Measurements from ENCODE around the gene TMEM203. TPM values are rescaled to one million over a fixed set of nuclear protein-coding genes. Genes with fewer than 3 reads are reported as not detected.
"Not testable (repeated sequence)": the region's sequence is repeated elsewhere in the genome, so short reads cannot be mapped to it uniquely, and the experiment has no call there.

The TMEM203 gene
- total and polyA plus RNA-seq, 5 donors from 2014 or later = 20.7 to 148 (median 118) TPM

GRCh38 chr9:137243266-137243625 lies 37.8 kb upstream of the TMEM203 start:
- not testable (repeated sequence) for H3K27me3 ChIP-seq (ENCODE audit: control insufficient read depth, insufficient read depth, low read length); H3K27ac ChIP-seq (ENCODE audit: insufficient read depth, low read length, poor library complexity, severe bottlenecking); H3K36me3 Mint-ChIP-seq; H3K36me3 ChIP-seq (ENCODE audit: control insufficient read depth, insufficient read depth, low read length); H3K27me3 Mint-ChIP-seq; H3K27ac Mint-ChIP-seq; ATAC-seq (ENCODE audit: low read depth in 2 of 2); H3K4me3 ChIP-seq (ENCODE audit: low read depth, low read length); H3K9me3 ChIP-seq (ENCODE audit: control insufficient read depth in 2 of 2, low read length in 2 of 2); H3K9me3 Mint-ChIP-seq; DNase-seq
- peak overlapping the region; percentile 28 to 88 (median 64) for H3K4me3 Mint-ChIP-seq
- H3K4me1 ChIP-seq (ENCODE audit: control insufficient read depth, insufficient read depth, low read length, poor library complexity, severe bottlenecking) = peaks cover 37% of the 10 kb centered on the region
- peaks cover 0 to 34% (median 15%) of the 10 kb centered on the region in 4 donors for H3K4me1 Mint-ChIP-seq

- Histone ChIP-seq H3K27me3 (ENCODE audit: control insufficient read depth, insufficient read depth, low read length) (no peaks in the 10 kb centered on the region), H3K27ac (ENCODE audit: insufficient read depth, low read length, poor library complexity, severe bottlenecking) (peak overlapping the region; percentile 72), H3K4me1 (ENCODE audit: control insufficient read depth, insufficient read depth, low read length, poor library complexity, severe bottlenecking) (peaks cover 39% of the 10 kb centered on the region), H3K4me3 (ENCODE audit: low read depth, low read length) (peak overlapping the region; percentile 62), H3K36me3 (ENCODE audit: control insufficient read depth, insufficient read depth, low read length) (peaks cover 5% of the 10 kb centered on the region), H3K9me3 (ENCODE audit: control insufficient read depth in 2 of 2, low read length in 2 of 2) (no peaks in the 10 kb centered on the region)
- peaks cover 0 to 36% (median 15%) of the 10 kb centered on the region in 4 donors for H3K4me1 Mint-ChIP-seq
- H3K27me3 Mint-ChIP-seq = peaks cover 6% of the 10 kb centered on the region
- no peaks in the 10 kb centered on the region for H3K9me3 Mint-ChIP-seq
- peaks cover 8% of the 10 kb centered on the region for H3K36me3 Mint-ChIP-seq
- peak overlapping the region; percentile 86 to 89 (median 88) for H3K4me3 Mint-ChIP-seq
- H3K27ac Mint-ChIP-seq = peak overlapping the region; percentile 79 to 83 (median 80)
- DNase-seq (peak in 1 of 3 donors; percentile 10), ATAC-seq (ENCODE audit: low read depth in 2 of 2) (no peak)
Observed at GRCh38 chr9:137242269-137243203, 37.1 kb upstream of the TMEM203 start.

- peak overlapping the region; percentile 72 for H3K27ac ChIP-seq (ENCODE audit: insufficient read depth, low read length, poor library complexity, severe bottlenecking)
- H3K36me3 ChIP-seq (ENCODE audit: control insufficient read depth, insufficient read depth, low read length) = peaks cover 5% of the 10 kb centered on the region
- Mint-ChIP-seq H3K27me3 (peaks cover 6% of the 10 kb centered on the region), H3K4me3 (peak overlapping the region; percentile 89 to 96 (median 92)), H3K4me1 (peaks cover 0 to 42% (median 15%) of the 10 kb centered on the region in 4 donors), H3K36me3 (peaks cover 8% of the 10 kb centered on the region), H3K27ac (peak overlapping the region in 2 of 3 donors; percentile 86 to 93), H3K9me3 (no peaks in the 10 kb centered on the region)
- ATAC-seq (ENCODE audit: low read depth in 2 of 2) = peak; percentile 16 to 17
- DNase-seq = peak in 2 of 3 donors; percentile 66 to 73
- no peaks in the 10 kb centered on the region for H3K27me3 ChIP-seq (ENCODE audit: control insufficient read depth, insufficient read depth, low read length)
- H3K4me1 ChIP-seq (ENCODE audit: control insufficient read depth, insufficient read depth, low read length, poor library complexity, severe bottlenecking) = peaks cover 48% of the 10 kb centered on the region
- H3K9me3 ChIP-seq (ENCODE audit: control insufficient read depth in 2 of 2, low read length in 2 of 2) = no peaks in the 10 kb centered on the region
- peak overlapping the region; percentile 62 for H3K4me3 ChIP-seq (ENCODE audit: low read depth, low read length)
Observed at GRCh38 chr9:137241490-137242268, 36.2 kb upstream of the TMEM203 start.

GRCh38 chr9:137240841-137241489 lies 35.5 kb upstream of the TMEM203 start, which contains the start of gene TUBB4B:
Gene TUBB4B, plus strand, starts transcription at chr9:137241287. Its CDS starts 74 bp downstream, at chr9:137241361.
- peaks cover 6% of the 10 kb centered on the region for H3K27me3 Mint-ChIP-seq
- peak within 1 kb of the TSS; percentile 62 for H3K4me3 ChIP-seq (ENCODE audit: low read depth, low read length)
- H3K36me3 ChIP-seq (ENCODE audit: control insufficient read depth, insufficient read depth, low read length) = peaks cover 5% of the 10 kb centered on the region
- peak within 1 kb of the TSS; percentile 92 to 96 (median 94) for H3K4me3 Mint-ChIP-seq
- peak within 1 kb of the TSS; percentile 86 to 94 (median 93) for H3K27ac Mint-ChIP-seq
- H3K4me1 ChIP-seq (ENCODE audit: control insufficient read depth, insufficient read depth, low read length, poor library complexity, severe bottlenecking) = peaks cover 55% of the 10 kb centered on the region
- H3K9me3 Mint-ChIP-seq = no peaks in the 10 kb centered on the region
- peak; percentile 79 to 80 for ATAC-seq (ENCODE audit: low read depth in 2 of 2)
- H3K27ac ChIP-seq (ENCODE audit: insufficient read depth, low read length, poor library complexity, severe bottlenecking) = peak within 1 kb of the TSS; percentile 88
- peaks cover 0 to 44% (median 15%) of the 10 kb centered on the region in 4 donors for H3K4me1 Mint-ChIP-seq
- H3K27me3 ChIP-seq (ENCODE audit: control insufficient read depth, insufficient read depth, low read length) = no peaks in the 10 kb centered on the region
- H3K9me3 ChIP-seq (ENCODE audit: control insufficient read depth in 2 of 2, low read length in 2 of 2) = no peaks in the 10 kb centered on the region
- DNase-seq = peak; percentile 97 to 100 (median 99)
- H3K36me3 Mint-ChIP-seq = peaks cover 8% of the 10 kb centered on the region

GRCh38 chr9:137240318-137240840 lies 34.9 kb upstream of the TMEM203 start:
- Mint-ChIP-seq H3K9me3 (no peaks in the 10 kb centered on the region), H3K36me3 (peaks cover 8% of the 10 kb centered on the region), H3K4me3 (peak overlapping the region; percentile 69 to 92 (median 79)), H3K27me3 (peaks cover 6% of the 10 kb centered on the region), H3K27ac (peak overlapping the region in 1 of 3 donors; percentile 93), H3K4me1 (peaks cover 0 to 44% (median 15%) of the 10 kb centered on the region in 4 donors)
- Histone ChIP-seq H3K27me3 (ENCODE audit: control insufficient read depth, insufficient read depth, low read length) (no peaks in the 10 kb centered on the region), H3K36me3 (ENCODE audit: control insufficient read depth, insufficient read depth, low read length) (peaks cover 5% of the 10 kb centered on the region), H3K9me3 (ENCODE audit: control insufficient read depth in 2 of 2, low read length in 2 of 2) (no peaks in the 10 kb centered on the region), H3K27ac (ENCODE audit: insufficient read depth, low read length, poor library complexity, severe bottlenecking) (peak overlapping the region; percentile 88), H3K4me3 (ENCODE audit: low read depth, low read length) (peak overlapping the region; percentile 55), H3K4me1 (ENCODE audit: control insufficient read depth, insufficient read depth, low read length, poor library complexity, severe bottlenecking) (peaks cover 59% of the 10 kb centered on the region)
- DNase-seq (peak; percentile 66 to 85 (median 79)), ATAC-seq (ENCODE audit: low read depth in 2 of 2) (peak; percentile 17)

GRCh38 chr9:137239541-137240200 lies 34.2 kb upstream of the TMEM203 start:
- H3K27ac Mint-ChIP-seq = peak overlapping the region in 1 of 3 donors; percentile 56
- ATAC-seq (ENCODE audit: low read depth in 2 of 2); H3K27me3 Mint-ChIP-seq; H3K9me3 ChIP-seq (ENCODE audit: control insufficient read depth in 2 of 2, low read length in 2 of 2); H3K36me3 Mint-ChIP-seq; H3K9me3 Mint-ChIP-seq; H3K36me3 ChIP-seq (ENCODE audit: control insufficient read depth, insufficient read depth, low read length); H3K27me3 ChIP-seq (ENCODE audit: control insufficient read depth, insufficient read depth, low read length): not testable (repeated sequence)
- H3K4me1 Mint-ChIP-seq = peaks cover 0 to 44% (median 15%) of the 10 kb centered on the region in 4 donors
- peak overlapping the region; percentile 55 for H3K4me3 ChIP-seq (ENCODE audit: low read depth, low read length)
- peak overlapping the region; percentile 69 to 81 (median 79) for H3K4me3 Mint-ChIP-seq
- H3K27ac ChIP-seq (ENCODE audit: insufficient read depth, low read length, poor library complexity, severe bottlenecking) = peak overlapping the region; percentile 88
- H3K4me1 ChIP-seq (ENCODE audit: control insufficient read depth, insufficient read depth, low read length, poor library complexity, severe bottlenecking) = peaks cover 61% of the 10 kb centered on the region
- DNase-seq = peak in 1 of 3 donors; percentile 29
